Endothelial cell of umbilical vein (primary cell): Measurements from ENCODE around the gene RGS9BP. TPM values are rescaled to one million over a fixed set of nuclear protein-coding genes. Genes with fewer than 3 reads are reported as not detected.
A peak's percentile ranks its signal among the peaks of the same experiment; 100 is the strongest.
"Not testable (repeated sequence)": the region's sequence is repeated elsewhere in the genome, so short reads cannot be mapped to it uniquely, and the experiment has no call there.

ENCODE experiments used
- BruUV-seq: library from RNA; stranded (reverse); fragments of 400-500 nt; replicated peaks from 2 replicates; lab custom pipeline; 2021; lab: Mats Ljungman, UMichigan
- CTCF ChIA-PET: fragments of 300-600, 350-600 bp; sonication (Branson Sonifier 250); formaldehyde crosslinking; loops from one replicate; lab custom pipeline; 2021; ENCODE audit warnings: antibody characterized with exemption, inconsistent platforms; lab: Charles Lee
- POLR2A ChIA-PET: fragments of 300-600, 350-600 bp; sonication (Branson Sonifier 250); formaldehyde crosslinking; loops from one replicate; lab custom pipeline; 2021; ENCODE audit warnings: antibody characterized with exemption, inconsistent platforms; lab: Charles Lee
- DNase-seq: peaks from one replicate; pipeline ENCODE4 v3.0.0-alpha.2; 2011; ENCODE audit warnings: low read depth, low spot score
- FAIRE-seq: peaks from 2 replicates; lab custom pipeline; 2011; peaks lifted over from hg19 to GRCh38; lab: Jason Lieb, UNC
- H2AFZ ChIP-seq: 2 replicates; pipeline ENCODE4 v1.6.0; 2012; ENCODE audit warnings: low read depth, low read length, control low read depth, inconsistent platforms
- H3K27ac ChIP-seq: 2 replicates; pipeline ENCODE4 v1.5.1; 2011; ENCODE audit warnings: low read depth, mild to moderate bottlenecking, control low read depth, low read length, moderate library complexity; ENCODE audit not compliant: insufficient read depth
- H3K27me3 ChIP-seq, 2 experiments: 2 replicates each; pipeline versions ENCODE4 v1.6.0 to v1.6.1; 2011; ENCODE audit warnings: low read length in 2 of 2, mixed read lengths in 1 of 2; ENCODE audit not compliant: control insufficient read depth in 2 of 2, insufficient read depth in 2 of 2
- H3K36me3 ChIP-seq, 2 experiments: 2 replicates in 1 of 2; 3 replicates in 1 of 2; pipeline ENCODE4 v1.5.1; 2011; ENCODE audit warnings: low read length in 2 of 2, mild to moderate bottlenecking in 1 of 2, moderate library complexity in 1 of 2; ENCODE audit not compliant: control insufficient read depth in 2 of 2, insufficient read depth in 2 of 2; ENCODE audit errors: extremely low read depth in 1 of 2
- H3K4me1 ChIP-seq: 3 replicates; pipeline ENCODE4 v1.5.1; 2011; ENCODE audit warnings: mild to moderate bottlenecking, low read length; ENCODE audit not compliant: control insufficient read depth, insufficient read depth; ENCODE audit errors: extremely low read depth
- H3K4me2 ChIP-seq: 2 replicates; pipeline ENCODE4 v1.6.1; 2011; ENCODE audit warnings: low read length, control low read depth, mixed read lengths; ENCODE audit not compliant: insufficient read depth
- H3K4me3 ChIP-seq, 3 experiments: fragments of 200-600 bp in 1 of 3; sonication (generic), shearing (Covaris generic) in 1 of 3; replicated peaks in 1 of 3; 2 replicates each; pipeline ENCODE4 v1.5.1; 2011 to 2016; ENCODE audit warnings: control low read depth in 3 of 3, low read length in 3 of 3, mild to moderate bottlenecking in 2 of 3, inconsistent platforms in 1 of 3, low read depth in 1 of 3, moderate library complexity in 1 of 3; ENCODE audit not compliant: insufficient read depth in 1 of 3
- H3K79me2 ChIP-seq: 2 replicates; pipeline ENCODE4 v1.6.0; 2012; ENCODE audit warnings: low read length, inconsistent platforms; ENCODE audit not compliant: control insufficient read depth, insufficient read depth
- H3K9ac ChIP-seq: replicated peaks from 2 replicates; pipeline ENCODE3; 2011; ENCODE audit warnings: low read length, control low read depth; ENCODE audit not compliant: insufficient read depth; ENCODE audit errors: extremely low read depth
- H3K9me1 ChIP-seq: replicated peaks from 3 replicates; pipeline ENCODE4 v1.6.0; 2011; ENCODE audit warnings: mild to moderate bottlenecking, low read length; ENCODE audit not compliant: control insufficient read depth, insufficient read depth; ENCODE audit errors: extremely low read depth
- H3K9me3 ChIP-seq: replicated peaks from 2 replicates; pipeline ENCODE4 v1.5.1; 2012; ENCODE audit warnings: low read length, inconsistent platforms; ENCODE audit not compliant: control insufficient read depth, insufficient read depth
- H4K20me1 ChIP-seq: replicated peaks from 2 replicates; pipeline ENCODE3; 2011; ENCODE audit warnings: mild to moderate bottlenecking, low read length; ENCODE audit not compliant: control insufficient read depth, insufficient read depth; ENCODE audit errors: extremely low read depth
- dilution Hi-C: fragments of 300-500 bp; cut with MboI; formaldehyde crosslinking; loops from one replicate; pipeline ENCODE4 v1.15.0; 2019; ENCODE audit warnings: low sequenced_read_pairs; ENCODE audit not compliant: extremely low pct_ligation_motif_present
- intact Hi-C: fragments of 100-400 bp; cut with micrococcal nuclease; formaldehyde crosslinking; loops from one replicate; pipeline ENCODE4 v1.10.0; 2022
- polyA plus RNA-seq, 4 experiments: library from polyadenylated mRNA; depleted of rRNA in 3 of 4; stranded (reverse) in 3 of 4; unstranded in 1 of 4; fragments of >200 nt; gene quantifications; 2 replicates each; pipeline versions ENCODE4 v1.2.1 to v1.2.3, GENCODE V29; 2011 to 2012; ENCODE audit warnings: missing spikeins in 1 of 4
- total RNA-seq: library from RNA; stranded (reverse); gene quantifications from 2 replicates; pipeline ENCODE4 v1.2.3, GENCODE V29; 2021

RGS9BP gene
- total and polyA plus RNA-seq, 2 donors (not counting 3 experiments of a cell fraction or from before 2014, with no cell fraction given): 0.15 TPM; not detected in 1

- Histone ChIP-seq H3K4me3 (peak overlapping the region in 1 of 3 experiments; percentile 47), H3K4me1 (peaks cover 21% of the 10 kb centered on the region), H3K79me2 (peaks cover 59% of the 10 kb centered on the region), H3K4me2 (peak overlapping the region; percentile 50)
- POLR2A ChIA-PET, H3K9ac ChIP-seq, H3K9me1 ChIP-seq, CTCF ChIA-PET, H3K9me3 ChIP-seq, BruUV-seq, DNase-seq, H3K27me3 ChIP-seq, H3K27ac ChIP-seq, H2AFZ ChIP-seq, H3K36me3 ChIP-seq, dilution Hi-C loops, intact Hi-C loops, H4K20me1 ChIP-seq: not testable (repeated sequence)
- FAIRE-seq: peak; percentile 8
Observed at GRCh38 chr19:32694316-32694715, 18.7 kb downstream of the RGS9BP start.

- FAIRE-seq, dilution Hi-C loops, DNase-seq, H3K9ac ChIP-seq, H3K36me3 ChIP-seq, BruUV-seq, H3K9me3 ChIP-seq, H3K27me3 ChIP-seq, H4K20me1 ChIP-seq, POLR2A ChIA-PET, H2AFZ ChIP-seq, H3K9me1 ChIP-seq, CTCF ChIA-PET, H3K27ac ChIP-seq, intact Hi-C loops: not testable (repeated sequence)
- Histone ChIP-seq H3K4me2 (peak overlapping the region; percentile 50), H3K4me3 (peak overlapping the region in 1 of 3 experiments; percentile 18), H3K4me1 (peaks cover 21% of the 10 kb centered on the region), H3K79me2 (peaks cover 64% of the 10 kb centered on the region)
Observed at GRCh38 chr19:32694851-32695250, 19.2 kb downstream of the RGS9BP start.

- H3K27ac ChIP-seq, H3K4me2 ChIP-seq, H3K27me3 ChIP-seq, DNase-seq, H4K20me1 ChIP-seq, FAIRE-seq, H3K9ac ChIP-seq, H2AFZ ChIP-seq, CTCF ChIA-PET, H3K4me3 ChIP-seq, H3K9me1 ChIP-seq, intact Hi-C loops, H3K9me3 ChIP-seq, POLR2A ChIA-PET, dilution Hi-C loops, BruUV-seq, H3K36me3 ChIP-seq: not testable (repeated sequence)
- Histone ChIP-seq H3K79me2 (peaks cover 66% of the 10 kb centered on the region), H3K4me1 (peaks cover 21% of the 10 kb centered on the region)
Observed at GRCh38 chr19:32695506-32695905, 19.9 kb downstream of the RGS9BP start.

GRCh38 chr19:32696771-32697170 lies 21.1 kb downstream of the RGS9BP start:
- H3K9ac ChIP-seq, H4K20me1 ChIP-seq, H3K27me3 ChIP-seq, CTCF ChIA-PET, BruUV-seq, POLR2A ChIA-PET, H3K36me3 ChIP-seq, H2AFZ ChIP-seq, DNase-seq, H3K4me2 ChIP-seq, FAIRE-seq, H3K4me3 ChIP-seq, H3K27ac ChIP-seq, H3K9me1 ChIP-seq, intact Hi-C loops, H3K9me3 ChIP-seq, dilution Hi-C loops: not testable (repeated sequence)
- H3K79me2 ChIP-seq: peaks cover 74% of the 10 kb centered on the region
- H3K4me1 ChIP-seq: peaks cover 16% of the 10 kb centered on the region
